Esophagus muscularis mucosa (tissue), 3 donors: Measurements from ENCODE around the gene PCNX3.

Source experiments
- POLR2A ChIP-seq: fragments of 450-650 bp; IDR thresholded peaks from one replicate; pipeline ENCODE4 v1.6.1; 2017; ENCODE audit warnings: antibody characterized with exemption, moderate library complexity, mild to moderate bottlenecking, low read depth
- POLR2AphosphoS5 ChIP-seq, 2 donors: sonication (generic); formaldehyde crosslinking; IDR thresholded peaks; one replicate each; pipeline ENCODE4 v1.6.1; 2017; ENCODE audit warnings: antibody characterized with exemption in 2 of 2
- TF ChIP-seq, protein P1 (sequence below), 3 experiments: fragments of 200-600 bp in 2 of 3; fragments of 450-650 bp in 1 of 3; sonication (generic) in 2 of 3; IDR thresholded peaks; one replicate each; pipeline ENCODE4 v1.5.1; 2017 to 2019; ENCODE audit warnings: antibody characterized with exemption in 3 of 3, mild to moderate bottlenecking in 2 of 3, moderate library complexity in 1 of 3

DNA sequence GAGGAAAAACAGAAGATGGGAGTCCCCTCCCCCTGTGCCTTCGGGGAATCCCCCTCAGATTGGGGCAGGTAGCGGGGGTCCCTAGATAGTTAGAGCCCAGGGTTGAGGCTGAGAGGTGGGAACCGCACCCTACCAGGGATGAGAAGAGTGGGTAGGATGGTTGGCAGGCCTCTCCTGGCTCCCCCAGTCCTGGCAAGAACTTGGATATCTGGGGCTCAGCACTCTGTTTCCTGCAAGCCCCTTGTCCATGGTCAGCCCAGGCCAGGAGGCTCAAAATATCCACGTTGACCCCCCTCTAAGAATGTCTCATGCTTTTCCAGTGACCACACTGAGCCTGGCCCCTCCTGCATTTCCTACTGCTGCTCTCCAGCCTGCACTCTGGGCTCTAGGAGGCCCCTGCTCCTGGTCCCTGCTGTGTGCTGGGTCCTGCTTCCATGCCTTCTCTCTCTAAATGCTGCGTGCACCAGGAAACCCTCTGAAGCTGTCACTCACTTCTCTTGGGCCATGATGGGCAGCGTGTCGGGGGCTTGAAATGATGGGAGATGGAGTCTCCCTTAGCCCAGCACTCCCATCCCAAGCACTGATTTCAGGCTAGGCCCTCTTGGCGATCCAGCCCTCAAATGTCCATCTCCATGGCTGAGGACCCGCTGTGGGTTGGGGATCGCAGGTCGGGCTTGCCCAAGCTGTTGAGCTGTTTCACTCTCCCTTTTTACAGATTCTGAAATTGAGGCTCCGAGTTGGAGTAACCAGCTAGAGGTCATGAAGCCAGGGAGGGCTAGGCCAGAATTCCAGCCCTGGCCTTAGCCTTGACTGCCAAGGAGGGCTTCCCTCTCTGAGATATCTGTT lies 3.6 kb upstream of the PCNX3 start:
- TF ChIP-seq, protein P1, sequence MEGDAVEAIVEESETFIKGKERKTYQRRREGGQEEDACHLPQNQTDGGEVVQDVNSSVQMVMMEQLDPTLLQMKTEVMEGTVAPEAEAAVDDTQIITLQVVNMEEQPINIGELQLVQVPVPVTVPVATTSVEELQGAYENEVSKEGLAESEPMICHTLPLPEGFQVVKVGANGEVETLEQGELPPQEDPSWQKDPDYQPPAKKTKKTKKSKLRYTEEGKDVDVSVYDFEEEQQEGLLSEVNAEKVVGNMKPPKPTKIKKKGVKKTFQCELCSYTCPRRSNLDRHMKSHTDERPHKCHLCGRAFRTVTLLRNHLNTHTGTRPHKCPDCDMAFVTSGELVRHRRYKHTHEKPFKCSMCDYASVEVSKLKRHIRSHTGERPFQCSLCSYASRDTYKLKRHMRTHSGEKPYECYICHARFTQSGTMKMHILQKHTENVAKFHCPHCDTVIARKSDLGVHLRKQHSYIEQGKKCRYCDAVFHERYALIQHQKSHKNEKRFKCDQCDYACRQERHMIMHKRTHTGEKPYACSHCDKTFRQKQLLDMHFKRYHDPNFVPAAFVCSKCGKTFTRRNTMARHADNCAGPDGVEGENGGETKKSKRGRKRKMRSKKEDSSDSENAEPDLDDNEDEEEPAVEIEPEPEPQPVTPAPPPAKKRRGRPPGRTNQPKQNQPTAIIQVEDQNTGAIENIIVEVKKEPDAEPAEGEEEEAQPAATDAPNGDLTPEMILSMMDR (IDR thresholded peaks at IDR 0.05) = no peak
- TF ChIP-seq POLR2AphosphoS5 (IDR thresholded peaks at IDR 0.05) (no peak), POLR2A (no peak)
